COR-L47 (cell line): ENCODE results near the gene AGXT2.
"Not testable (repeated sequence)": the region's sequence is repeated elsewhere in the genome, so short reads cannot be mapped to it uniquely, and the experiment has no call there.

Experiments
- DNase-seq: peaks from one replicate; lab custom pipeline; 2025; lab: John Stamatoyannopoulos, UW

The AGXT2 gene

GRCh38 chr5:35015063-35015462, 32.7 kb downstream of the AGXT2 start:
- DNase-seq, result no peak

GRCh38 chr5:35012796-35013195, 35.0 kb downstream of the AGXT2 start:
- DNase-seq, result no peak

GRCh38 chr5:35012365-35012764, 35.4 kb downstream of the AGXT2 start:
- DNase-seq, result no peak

DNA sequence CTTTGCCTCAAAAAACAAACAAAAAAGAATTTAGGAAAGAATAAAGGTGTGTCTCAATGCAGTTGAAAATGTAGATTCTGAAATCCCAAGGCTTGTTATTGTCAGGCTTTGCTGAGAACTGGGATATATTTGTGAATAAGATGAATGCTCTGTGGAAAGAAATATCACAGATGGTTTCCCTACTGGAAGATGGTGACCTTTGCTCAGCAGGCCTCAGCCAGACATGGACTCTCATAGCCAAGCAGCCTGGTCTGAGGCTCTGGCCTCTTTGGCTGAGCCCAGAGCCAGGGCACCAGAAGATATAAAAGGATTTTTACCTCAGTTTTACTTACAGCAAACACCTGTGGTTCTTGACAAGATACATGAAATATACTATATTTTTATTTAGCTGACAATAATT, 37.1 kb downstream of the AGXT2 start:
- no peak for DNase-seq

DNA sequence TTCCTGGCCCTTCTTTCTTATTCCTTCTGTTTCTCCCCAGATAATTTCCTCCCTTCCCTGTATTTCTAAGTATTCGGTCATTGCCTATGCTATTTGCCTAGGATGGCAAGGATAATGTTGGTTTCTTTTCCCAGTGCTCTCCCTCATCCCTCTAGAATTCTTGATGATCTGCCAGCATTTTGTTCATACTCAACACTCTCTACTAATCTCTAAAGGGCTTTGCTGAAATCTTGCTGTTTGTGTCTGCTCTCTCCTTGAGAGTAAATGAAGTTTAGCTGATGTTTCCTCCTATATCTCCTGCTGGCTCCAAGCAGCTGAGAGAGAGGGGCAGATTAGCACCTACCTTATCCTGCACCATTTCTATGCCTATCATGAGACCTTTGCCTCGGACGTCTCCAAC, 38.1 kb downstream of the AGXT2 start:
- no peak for DNase-seq

DNA sequence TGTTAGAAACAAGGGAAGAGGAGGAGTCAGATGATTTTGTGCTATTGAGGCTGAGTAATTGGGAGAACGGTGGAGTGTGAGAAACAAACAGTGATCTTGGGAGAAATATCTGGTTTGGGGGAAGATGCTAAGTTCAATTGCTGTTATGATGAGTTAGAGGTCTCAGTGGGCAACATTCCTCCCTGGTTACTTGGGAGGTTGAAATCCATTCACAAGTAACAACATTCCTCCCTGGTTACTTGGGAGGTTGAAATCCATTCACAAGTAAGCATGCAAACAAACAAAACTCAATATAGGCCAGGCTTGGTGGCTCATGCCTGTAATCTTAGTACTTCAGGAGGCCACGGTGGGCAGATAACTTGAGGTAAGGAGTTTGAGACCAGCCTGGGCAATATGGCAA, 38.7 kb downstream of the AGXT2 start:
- DNase-seq, result no peak

GRCh38 chr5:35004771-35005170, 43.0 kb downstream of the AGXT2 start:
- no peak for DNase-seq

DNA sequence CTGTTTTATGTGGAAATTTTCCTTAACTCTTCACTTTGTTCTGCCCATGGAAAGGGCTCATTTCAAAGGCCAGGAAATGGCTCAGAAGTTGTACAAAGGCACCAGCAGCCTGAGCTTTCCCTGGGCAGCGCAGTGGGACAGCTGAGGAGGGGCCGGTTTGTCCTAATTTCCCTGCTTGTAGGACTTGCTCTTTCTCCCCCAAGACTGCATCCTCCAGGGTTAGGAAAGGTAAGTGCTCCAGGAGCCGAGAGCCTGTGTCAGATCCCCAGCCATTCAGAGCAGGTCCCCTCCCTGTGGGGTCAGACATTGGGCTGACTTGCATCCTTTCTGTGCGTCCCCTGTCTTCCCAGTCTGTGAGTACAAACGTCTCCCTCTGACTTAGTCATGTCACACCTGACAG, 43.5 kb downstream of the AGXT2 start:
- no peak for DNase-seq

- DNase-seq, result peak; percentile 25
These were observed 44.5 kb downstream of the AGXT2 start for GRCh38 chr5:35003018-35003957.

DNA sequence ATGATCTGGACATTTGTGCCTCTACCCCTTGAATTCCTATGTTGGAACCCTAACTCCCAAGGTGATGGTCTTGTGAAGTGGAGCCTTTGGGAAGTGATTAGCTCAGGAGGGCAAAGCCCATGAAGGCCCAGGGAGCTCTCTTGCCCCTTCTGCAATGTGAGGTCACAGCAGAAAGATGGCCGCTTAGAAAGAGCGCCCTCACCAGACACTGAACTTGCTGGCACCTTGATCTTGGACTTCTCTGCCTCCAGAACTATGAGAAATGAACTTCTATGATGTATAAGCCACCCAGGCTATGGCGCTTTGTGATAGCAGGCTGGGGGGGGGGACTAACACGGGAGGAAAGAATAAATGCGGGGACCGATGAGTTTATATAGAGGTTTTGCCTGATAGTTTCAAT, 45.3 kb downstream of the AGXT2 start:
- no peak for DNase-seq

DNA sequence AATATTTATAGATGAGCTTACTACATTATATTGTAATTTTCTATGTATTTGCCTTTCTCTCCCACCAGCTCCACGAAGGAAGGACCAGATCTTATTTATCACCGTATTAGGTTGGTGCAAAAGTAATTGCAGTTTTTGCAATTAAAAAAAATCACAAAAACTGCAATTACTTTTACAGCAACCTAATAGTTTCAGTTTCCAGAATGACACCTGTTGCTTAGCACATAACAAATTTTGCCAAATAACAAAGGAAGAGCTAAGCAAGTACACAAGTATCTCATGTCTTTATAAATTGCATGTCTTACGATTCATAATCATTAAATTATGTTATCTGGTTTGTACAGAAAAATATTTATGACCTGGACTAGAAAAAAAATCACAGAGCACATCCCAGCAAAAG, 45.9 kb downstream of the AGXT2 start:
- DNase-seq, result no peak

DNA sequence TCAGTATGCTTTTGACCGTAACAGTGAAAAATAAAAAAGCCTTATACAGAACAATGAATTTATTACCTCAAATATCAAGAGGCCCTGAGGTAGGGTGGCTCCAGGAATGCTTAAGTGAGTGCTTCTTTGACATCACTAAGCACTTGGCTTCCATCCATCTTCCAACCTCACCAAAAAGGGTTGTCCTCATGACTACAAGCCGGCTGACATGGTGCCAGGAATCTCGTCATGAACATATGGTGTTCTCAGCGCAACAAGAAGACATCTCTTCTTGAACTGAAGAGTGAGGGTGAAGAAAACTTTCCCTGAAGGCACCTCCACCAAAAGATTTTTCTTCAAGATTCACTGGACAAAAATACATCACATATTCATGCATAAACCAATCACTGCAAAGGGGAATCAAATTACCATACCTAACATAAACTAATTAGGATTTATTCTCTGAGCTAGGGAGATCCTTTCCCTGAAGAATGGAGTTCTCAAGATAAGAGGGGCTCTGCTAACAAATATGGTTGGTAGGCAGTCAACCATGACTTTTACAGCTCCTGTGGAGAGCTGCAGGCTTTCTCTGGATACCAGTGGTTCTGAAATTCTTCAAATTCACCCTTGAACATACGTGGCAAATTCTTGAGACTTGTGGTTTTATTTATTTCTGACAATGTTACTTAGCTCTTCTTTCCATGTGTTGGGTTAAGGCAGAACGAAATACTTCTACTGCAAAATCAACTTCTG, 49.5 kb downstream of the AGXT2 start:
- no peak for DNase-seq

- DNase-seq, result no peak
These were observed 51.5 kb downstream of the AGXT2 start for GRCh38 chr5:34996261-34996660.

DNA sequence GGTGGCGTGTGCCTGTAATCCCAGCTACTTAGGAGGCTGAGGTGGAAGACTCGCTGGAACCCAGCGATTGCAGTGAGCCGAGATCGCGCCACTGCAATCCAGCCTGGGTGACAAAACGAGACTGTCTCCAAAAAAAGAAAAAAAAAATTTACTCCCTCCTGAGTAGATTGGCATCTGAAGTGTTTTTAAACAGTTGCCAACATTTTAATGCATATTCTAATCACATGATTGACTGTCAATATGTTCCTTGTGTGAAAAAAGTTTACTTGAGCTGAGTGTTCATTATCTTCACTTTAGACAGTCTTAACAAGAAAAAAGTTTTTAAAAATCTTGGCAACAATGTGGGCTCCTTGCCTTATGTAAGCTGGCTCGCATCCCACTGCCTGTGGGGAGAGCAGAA, 53.8 kb downstream of the AGXT2 start:
- no peak for DNase-seq

DNA sequence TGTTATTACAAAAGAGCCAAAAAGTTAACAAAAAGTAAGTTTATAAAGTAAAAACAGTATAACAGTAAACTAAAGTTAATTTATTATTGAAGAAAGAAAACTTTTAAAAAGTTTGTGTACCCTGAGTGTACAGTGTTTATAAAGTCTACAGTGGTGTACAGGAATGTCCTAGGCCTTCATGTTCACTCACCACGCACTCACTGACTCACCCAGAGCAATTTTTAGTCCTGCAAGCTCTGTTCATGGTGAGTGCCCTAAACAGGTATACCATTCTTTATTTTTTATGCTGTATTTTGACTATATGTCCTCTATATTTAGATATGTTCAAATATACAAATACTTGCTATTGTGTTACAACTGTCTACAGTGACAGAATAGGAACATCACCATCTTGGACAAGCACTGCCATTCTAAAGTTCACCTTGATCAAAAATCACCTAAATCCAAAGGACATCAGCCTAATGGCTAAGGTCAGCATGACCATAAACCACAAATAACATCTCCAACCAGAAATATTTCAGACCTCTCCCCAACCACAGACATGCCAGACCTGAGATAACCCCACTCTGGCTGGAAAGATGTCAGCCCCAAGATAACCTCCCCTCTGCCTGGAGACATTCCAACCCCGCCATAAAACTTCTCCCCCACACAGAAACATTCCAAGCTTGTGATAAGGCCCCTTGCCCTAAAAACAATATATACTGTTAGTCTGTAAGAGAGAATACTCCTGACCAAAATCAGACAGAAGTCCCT, 56.1 kb downstream of the AGXT2 start:
- DNase-seq, result no peak

- DNase-seq, result no peak
These were observed 60.8 kb downstream of the AGXT2 start for GRCh38 chr5:34986965-34987364.

DNA sequence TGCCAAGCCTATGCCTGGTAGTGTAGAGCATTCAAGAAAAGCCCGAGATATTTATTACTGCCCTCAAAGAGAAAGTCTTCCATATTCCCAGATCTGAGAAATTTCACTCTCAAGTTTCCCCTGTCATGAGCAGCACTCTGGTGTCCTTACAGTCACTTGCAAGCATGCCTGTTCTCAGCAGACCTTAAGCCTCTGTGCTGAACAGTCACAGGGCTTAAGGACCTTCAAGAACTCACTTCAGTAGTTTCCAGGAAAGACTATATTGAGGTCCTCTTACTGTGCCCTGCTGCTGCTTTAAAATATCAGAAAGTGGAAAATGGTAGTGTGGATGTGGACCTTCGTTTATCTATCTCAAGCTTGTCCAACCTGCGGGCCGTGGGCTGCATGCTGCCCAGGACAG, 64.9 kb downstream of the AGXT2 start:
- no peak for DNase-seq

DNA sequence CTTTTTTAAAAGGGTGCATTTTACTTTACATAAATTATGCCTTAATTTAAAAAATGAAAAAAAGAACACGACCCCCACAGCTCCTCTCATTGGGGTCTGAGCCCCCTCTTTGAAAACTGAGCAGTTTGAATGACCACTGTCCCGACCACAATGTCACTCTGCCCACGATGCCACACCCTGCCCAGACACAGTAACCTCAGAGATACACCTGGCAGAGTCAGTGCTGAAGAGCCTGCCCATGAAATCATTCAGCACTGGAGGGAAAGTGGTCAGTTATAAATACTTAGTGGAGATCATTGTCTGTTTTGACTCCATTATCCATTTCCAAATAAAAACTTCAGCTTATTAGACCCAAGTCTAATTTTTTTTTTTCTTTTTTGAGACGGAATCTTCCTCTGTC, 69.1 kb downstream of the AGXT2 start:
- no peak for DNase-seq

DNA sequence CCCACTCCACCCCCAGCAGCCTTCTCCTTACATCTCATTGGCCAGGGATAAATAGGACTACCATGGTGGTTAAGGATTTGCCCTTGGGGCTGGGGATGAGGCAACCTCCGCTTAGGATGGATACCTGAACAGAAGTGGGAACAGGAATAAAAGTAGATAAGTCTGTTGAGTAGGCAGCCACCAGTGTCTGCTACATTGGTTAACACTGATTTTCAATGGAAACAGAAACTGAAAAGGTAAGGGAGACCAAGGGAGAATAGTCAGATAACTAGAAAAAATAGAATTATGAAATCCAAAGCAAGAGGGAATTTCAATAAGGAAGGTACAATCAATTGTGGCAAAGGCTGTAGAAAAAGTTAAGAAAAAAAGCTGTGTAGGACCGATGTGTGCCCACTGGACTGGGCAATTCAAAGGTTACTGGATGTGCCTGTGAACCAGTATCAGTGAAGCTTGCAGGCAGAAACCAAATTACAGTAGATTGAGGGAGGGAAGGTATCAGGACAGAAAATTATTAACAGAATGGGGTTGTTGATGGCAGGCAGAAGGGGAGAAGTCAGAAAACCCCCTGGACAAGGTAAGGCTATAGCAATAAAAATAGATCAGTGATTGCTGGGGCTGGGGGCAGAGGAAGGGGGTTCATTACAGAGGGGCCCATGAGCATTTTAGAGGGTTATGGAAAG, 69.7 kb downstream of the AGXT2 start:
- DNase-seq, result no peak

GRCh38 chr5:34976347-34976746, 71.4 kb downstream of the AGXT2 start:
- no peak for DNase-seq

DNA sequence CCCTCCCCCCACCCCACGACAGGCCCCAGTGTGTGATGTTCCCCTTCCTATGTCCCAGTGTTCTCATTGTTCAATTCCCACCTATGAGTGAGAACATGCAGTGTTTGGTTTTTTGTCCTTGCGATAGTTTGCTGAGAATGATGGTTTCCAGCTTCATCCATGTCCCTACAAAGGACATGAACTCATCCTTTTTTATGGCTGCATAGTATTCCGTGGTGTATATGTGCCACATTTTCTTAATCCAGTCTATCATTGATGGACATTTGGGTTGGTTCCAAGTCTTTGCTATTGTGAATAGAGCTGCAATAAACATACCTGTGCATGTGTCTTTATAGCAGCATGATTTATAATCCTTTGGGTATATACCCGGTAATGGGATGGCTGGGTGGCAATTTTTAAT, 76.1 kb downstream of the AGXT2 start:
- not testable (repeated sequence) for DNase-seq

DNA sequence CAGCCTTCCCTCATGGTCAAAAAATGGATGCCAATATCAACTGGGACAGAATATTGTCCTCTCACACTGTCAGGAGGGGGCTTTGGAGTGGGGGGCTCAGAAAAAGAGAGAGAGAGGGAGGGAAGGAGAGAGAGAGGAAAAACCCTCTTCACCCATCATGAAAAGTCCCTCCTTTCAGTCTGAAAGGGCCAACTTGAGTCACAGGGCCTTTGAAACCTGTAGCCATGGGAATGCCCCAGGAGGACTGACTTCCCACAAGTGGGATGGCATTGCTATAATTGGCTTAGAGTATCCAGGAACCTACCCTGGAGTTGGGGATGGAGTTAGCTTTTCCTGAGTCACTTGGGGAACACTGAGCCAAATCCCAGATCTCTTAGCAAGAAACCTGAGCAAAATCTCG, 77.2 kb downstream of the AGXT2 start:
- DNase-seq, result no peak
